GM21515 (cell line): Measurements from ENCODE around the gene DRC7.
A peak's percentile ranks its signal among the peaks of the same experiment; 100 is the strongest.

Source experiments
- ATAC-seq: cut with Tn5 transposase; IDR thresholded peaks from one replicate; pipeline ENCODE4 v1.9.1; 2021; ENCODE audit not compliant: unreplicated experiment

DRC7 gene

GRCh38 chr16:57676553-57677085 lies 18.0 kb upstream of the DRC7 start:
- ATAC-seq: no peak

DNA sequence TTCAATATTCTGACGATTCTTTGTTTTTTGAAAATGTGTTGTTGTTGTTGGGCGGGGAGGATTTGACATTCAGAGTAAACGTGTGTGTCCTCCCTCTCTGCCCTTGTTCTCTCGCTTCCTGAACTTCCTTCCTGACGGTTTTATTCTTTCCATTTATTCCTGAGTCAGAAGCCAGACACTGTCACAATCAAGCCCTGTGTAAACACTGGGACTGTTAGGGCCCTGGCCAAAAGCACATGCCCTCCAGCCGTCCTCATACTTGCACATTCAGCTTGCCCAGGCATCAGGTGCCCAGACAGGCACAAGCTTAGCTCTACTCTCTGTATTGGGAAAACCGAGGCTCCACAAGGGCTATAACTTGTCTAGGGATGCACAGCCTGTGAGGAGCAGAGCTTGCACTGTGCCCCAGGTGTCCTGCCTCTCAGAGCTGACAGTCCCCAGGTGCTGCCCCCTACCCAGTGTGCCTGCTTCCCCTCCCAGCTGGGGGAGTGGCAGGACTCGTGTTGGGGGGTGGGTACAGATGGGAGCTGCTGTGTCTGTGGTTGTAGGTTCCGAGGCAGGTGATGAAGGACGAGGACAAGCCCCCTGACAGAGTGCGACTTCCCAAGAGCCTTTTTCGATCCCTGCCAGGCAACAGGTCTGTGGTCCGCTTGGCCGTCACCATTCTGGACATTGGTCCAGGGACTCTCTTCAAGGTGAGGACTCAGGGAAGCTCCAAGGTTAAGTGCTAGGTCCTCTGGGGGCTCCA lies 16.8 kb upstream of the DRC7 start:
- ATAC-seq: no peak

DNA sequence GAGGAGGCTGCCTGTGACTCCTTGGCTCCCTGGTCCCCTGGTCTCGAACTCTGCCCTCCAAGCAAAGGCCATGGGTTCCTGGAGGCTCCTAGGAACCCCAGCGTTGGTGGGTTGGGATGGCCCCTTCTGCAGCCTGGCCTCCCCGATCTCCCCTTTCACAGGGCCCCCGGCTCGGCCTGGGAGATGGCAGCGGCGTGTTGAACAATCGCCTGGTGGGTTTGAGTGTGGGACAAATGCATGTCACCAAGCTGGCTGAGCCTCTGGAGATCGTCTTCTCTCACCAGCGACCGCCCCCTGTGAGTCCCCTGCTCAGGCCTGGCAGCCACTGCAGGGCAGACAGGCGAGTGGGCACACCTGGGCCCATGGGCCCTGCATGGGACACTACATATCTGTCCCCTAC lies 15.6 kb upstream of the DRC7 start:
- no peak for ATAC-seq

GRCh38 chr16:57679767-57680482 lies 14.7 kb upstream of the DRC7 start:
- ATAC-seq: no peak

DNA sequence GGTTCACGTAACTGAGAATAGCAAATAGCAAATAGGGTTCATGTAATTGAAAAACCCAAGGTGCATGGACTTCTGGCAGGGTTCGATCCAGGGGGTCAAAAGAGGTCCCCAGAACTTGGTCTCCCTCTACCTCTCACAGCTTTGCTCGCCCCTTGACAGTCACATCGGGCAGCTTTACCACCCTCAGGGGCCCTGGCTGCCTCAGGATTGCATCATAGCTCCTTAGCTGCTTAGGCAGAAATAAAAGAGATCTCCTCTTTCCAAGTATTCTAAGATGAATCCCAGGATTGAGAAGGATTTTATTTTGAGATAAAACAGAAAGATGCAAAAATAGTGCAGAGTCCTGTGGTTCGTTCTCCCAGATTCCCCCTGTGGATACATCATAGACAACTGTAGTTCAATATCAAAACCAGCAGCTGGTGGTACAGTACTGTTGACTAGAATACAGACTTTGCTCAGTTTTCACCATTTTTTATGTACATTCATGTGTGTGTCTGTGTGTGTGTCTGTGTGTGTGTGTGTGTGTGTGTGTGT lies 13.7 kb upstream of the DRC7 start:
- no peak for ATAC-seq

DNA sequence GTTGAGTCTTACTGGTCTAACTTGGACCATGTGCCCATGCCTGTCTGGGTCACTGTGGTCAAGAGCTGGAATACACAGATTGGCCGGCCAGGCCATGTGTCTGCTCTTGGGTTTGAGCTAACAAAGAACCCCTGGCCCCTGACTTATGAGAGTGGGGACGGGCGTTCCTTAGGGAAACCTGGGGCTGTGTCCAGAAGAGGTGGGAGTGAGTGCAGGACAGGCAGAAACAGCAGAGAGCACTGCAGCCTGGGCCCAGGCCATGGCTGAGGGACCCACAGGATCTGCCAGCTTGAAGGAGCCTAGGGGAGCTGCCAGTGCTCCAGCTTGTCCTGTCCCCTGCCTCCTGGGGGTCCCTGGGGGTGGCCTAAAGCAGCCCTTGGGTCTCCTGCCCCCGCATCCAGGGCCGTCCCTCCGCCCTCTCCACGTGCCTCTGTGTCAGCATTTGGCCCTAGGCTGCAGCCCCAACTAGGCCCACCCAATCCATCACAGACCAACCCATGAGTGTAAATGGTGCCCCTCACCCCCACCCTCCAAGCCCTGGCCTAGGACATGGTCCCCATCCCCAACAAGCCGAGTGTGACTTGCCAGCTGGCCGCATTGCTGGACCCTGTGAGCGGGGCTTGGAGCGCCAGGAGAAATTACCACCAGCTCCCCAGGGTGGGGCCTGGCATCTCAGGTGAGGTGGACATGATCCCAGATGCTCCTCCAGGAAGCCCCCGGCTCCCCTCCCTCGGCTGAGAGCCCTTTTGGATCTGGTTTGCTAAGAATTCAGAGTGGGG lies 12.5 kb upstream of the DRC7 start:
- no peak for ATAC-seq

- ATAC-seq: no peak
Measured at GRCh38 chr16:57682809-57683635, 11.6 kb upstream of the DRC7 start.

- ATAC-seq: no peak
Measured at GRCh38 chr16:57683636-57684545, 10.7 kb upstream of the DRC7 start.

DNA sequence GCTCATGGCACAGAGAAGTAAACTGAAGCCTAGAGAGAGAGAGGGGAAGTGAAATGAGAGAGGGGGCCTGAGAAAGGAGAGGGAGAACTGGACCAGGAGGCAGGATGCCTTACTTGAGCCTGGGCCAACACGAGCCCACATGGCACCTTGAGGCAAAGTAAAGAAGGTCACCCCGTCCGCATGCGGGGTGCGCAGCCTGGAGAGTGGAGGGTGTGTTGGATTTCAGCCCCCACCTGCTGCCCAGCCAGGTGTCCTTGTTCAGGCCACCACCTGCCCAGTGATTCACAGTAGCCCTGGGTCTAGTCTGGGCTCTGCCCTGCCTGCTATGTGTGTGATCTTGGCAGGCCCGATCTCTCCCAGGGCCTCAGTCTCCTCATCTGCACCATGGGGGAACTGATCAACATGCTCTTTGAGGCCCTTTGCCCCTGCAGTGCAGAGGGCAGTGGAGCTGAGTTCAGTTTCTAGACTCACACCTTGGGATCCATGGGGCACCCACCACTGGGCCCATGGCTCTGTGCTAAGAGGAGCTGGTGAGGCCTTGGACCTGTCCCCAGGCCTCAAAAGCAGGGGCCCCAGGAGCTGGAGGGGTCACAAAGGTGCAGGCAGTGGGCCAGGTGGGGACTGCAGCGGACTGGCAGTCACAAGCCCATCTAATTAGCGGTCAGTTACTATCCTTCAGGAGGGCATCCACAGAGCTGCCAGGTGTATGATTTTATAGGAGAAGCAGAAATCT lies 9.8 kb upstream of the DRC7 start:
- no peak for ATAC-seq

- ATAC-seq: no peak
Measured at GRCh38 chr16:57685633-57686032, 9.0 kb upstream of the DRC7 start.

- ATAC-seq: no peak
Measured at GRCh38 chr16:57686577-57686976, 8.0 kb upstream of the DRC7 start.

GRCh38 chr16:57687363-57687929 lies 7.2 kb upstream of the DRC7 start:
- ATAC-seq: no peak

- no peak for ATAC-seq
Measured at GRCh38 chr16:57688487-57688986, 6.1 kb upstream of the DRC7 start.

DNA sequence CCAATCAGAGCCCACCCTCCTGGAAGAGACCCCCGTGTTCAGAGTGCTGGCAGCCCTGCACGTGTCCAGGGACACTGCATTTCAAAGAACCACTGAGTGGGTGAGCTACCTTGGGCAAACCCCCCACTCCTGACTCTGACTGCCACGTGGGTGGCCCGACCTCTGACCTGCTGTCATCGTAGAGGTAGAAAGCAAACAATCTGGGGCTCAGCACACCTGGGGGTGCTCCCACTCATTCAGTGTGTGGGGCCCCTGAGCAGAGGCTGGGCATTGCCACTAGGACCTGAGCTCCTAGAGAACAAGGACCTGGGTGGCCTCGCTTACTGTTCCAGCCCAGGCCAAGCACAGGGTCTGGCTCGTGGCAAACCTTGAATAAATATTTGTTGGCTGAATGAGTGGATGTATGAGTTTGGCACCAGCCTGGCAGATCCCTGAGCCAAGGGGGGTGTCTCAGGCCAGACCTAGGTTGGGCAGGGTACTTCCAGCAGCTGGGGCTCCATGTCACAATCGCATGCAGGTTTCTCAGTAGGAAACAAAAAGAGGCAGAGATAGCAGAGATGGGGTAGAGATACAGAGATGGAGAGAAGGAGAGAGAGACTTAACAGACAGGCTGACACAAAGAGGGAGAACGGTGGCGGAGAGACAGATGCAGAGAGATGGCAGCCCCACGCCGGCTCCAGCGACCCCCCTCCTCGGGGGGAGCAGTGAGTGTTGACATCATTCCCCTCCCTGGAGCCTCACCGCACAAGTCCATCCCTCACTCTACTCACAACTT lies 5.4 kb upstream of the DRC7 start:
- ATAC-seq: no peak

GRCh38 chr16:57689762-57690558 lies 4.6 kb upstream of the DRC7 start:
- ATAC-seq: peak; percentile 57

DNA sequence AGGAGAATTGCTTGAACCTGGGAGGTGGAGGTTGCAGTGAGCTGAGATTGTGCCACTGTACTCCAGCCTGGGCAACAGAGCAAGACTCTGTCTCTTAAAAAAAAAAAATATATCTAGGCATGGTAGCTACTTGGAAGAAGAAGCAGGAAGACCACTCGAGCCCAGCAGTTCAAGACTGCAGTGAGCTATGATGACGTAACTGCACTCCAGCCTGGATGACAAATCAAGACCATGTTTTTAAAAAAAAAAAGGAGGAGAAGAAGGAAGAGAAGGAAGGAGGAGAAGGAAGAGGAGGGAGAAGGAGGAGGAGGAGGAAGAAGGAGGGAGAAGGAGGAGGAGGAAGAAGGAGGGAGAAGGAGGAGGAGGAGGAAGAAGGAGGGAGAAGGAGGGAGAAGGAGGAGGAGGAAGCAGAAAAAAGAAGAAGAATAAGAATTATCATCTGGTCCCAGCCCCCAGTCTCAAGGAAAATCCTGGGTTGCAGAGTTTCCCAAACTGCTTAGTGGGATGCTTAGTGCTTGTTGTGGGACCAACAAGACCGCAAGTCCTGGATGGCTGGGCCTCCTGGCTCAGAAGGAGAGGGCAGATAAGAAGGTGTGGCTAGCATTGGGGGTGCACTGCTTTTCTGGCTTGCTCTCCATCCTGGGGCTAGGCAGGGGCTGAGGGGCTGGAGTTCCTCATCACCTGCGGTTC lies 3.7 kb upstream of the DRC7 start:
- no peak for ATAC-seq
